GM23338 (cell line): ENCODE data around the gene GAL3ST2. TPM values are rescaled to one million over a fixed set of nuclear protein-coding genes. Genes with fewer than 3 reads are reported as not detected.

ENCODE experiments used
- ATAC-seq: fragments of 200-7000 bp; cut with Tn5 transposase; 3 replicates; pipeline ENCODE4 v1.9.1; 2020
- DNase-seq: peaks from one replicate; pipeline ENCODE4 v3.0.0-alpha.2; 2015; ENCODE audit warnings: low spot score
- H2AFZ ChIP-seq: fragments of 200-600 bp; sonication (generic); 2 replicates; pipeline ENCODE4 v1.8.0; 2016; ENCODE audit warnings: antibody characterized with exemption, mild to moderate bottlenecking, moderate library complexity
- H3F3A ChIP-seq: fragments of 200-600 bp; sonication (generic); replicated peaks from 2 replicates; pipeline ENCODE4 v1.8.0; 2017; ENCODE audit warnings: antibody characterized with exemption, mixed run types, low read depth
- H3K27ac ChIP-seq: fragments of 200-600 bp; sonication (generic); 2 replicates; pipeline ENCODE4 v1.6.1; 2016; ENCODE audit warnings: low read depth
- H3K27me3 ChIP-seq: fragments of 200-600 bp; sonication (generic); 2 replicates; pipeline ENCODE4 v1.8.0; 2016; ENCODE audit warnings: mild to moderate bottlenecking, mixed run types, moderate library complexity; ENCODE audit not compliant: insufficient read depth
- H3K36me3 ChIP-seq: fragments of 200-600 bp; sonication (generic); 2 replicates; pipeline ENCODE4 v1.8.0; 2016; ENCODE audit warnings: mild to moderate bottlenecking; ENCODE audit not compliant: insufficient read depth
- H3K4me1 ChIP-seq: fragments of 200-600 bp; sonication (generic); 2 replicates; pipeline ENCODE4 v1.8.0; 2016; ENCODE audit warnings: mild to moderate bottlenecking, moderate library complexity; ENCODE audit not compliant: insufficient read depth
- H3K4me2 ChIP-seq: fragments of 200-600 bp; sonication (generic); 2 replicates; pipeline ENCODE4 v1.7.1; 2017; ENCODE audit warnings: mixed run types
- H3K4me3 ChIP-seq: fragments of 200-600 bp; sonication (generic); 2 replicates; pipeline ENCODE4 v1.6.1; 2016; ENCODE audit warnings: mixed run types
- H3K79me2 ChIP-seq: fragments of 200-600 bp; sonication (generic); replicated peaks from 2 replicates; pipeline ENCODE4 v1.8.0; 2017; ENCODE audit warnings: mild to moderate bottlenecking; ENCODE audit not compliant: insufficient read depth
- H3K9me2 ChIP-seq: fragments of 200-600 bp; sonication (generic); 2 replicates; pipeline ENCODE4 v1.8.0; 2017; ENCODE audit not compliant: insufficient read depth
- H4K20me1 ChIP-seq: fragments of 200-600 bp; sonication (generic); replicated peaks from 2 replicates; pipeline ENCODE4 v1.8.0; 2017; ENCODE audit warnings: mild to moderate bottlenecking; ENCODE audit not compliant: insufficient read depth
- H3K27ac Mint-ChIP-seq: 2 replicates; pipeline ENCODE4 v1.8.0; 2020; ENCODE audit warnings: inconsistent platforms, mild to moderate bottlenecking, moderate library complexity, mixed read lengths
- H3K27me3 Mint-ChIP-seq: 3 replicates; pipeline ENCODE4 v1.8.0; 2022; ENCODE audit warnings: low read depth, mild to moderate bottlenecking, moderate library complexity, mixed read lengths, inconsistent platforms; ENCODE audit not compliant: insufficient read depth, poor library complexity
- H3K36me3 Mint-ChIP-seq: 3 replicates; pipeline ENCODE4 v1.8.0; 2021; ENCODE audit warnings: low read depth, mild to moderate bottlenecking, inconsistent platforms, moderate library complexity, mixed read lengths
- H3K4me1 Mint-ChIP-seq: 3 replicates; pipeline ENCODE4 v1.8.0; 2020; ENCODE audit warnings: mild to moderate bottlenecking, inconsistent platforms, mixed read lengths
- H3K4me3 Mint-ChIP-seq: 3 replicates; pipeline ENCODE4 v1.8.0; 2021; ENCODE audit warnings: moderate library complexity, mild to moderate bottlenecking, inconsistent platforms, mixed read lengths
- H3K9me3 Mint-ChIP-seq: 3 replicates; pipeline ENCODE4 v1.8.0; 2020; ENCODE audit warnings: moderate library complexity, mild to moderate bottlenecking, inconsistent platforms, mixed read lengths
- CTCF ChIP-seq, 2 experiments: fragments of 200-600 bp in 1 of 2; sonication (generic) in 1 of 2; conservative IDR thresholded peaks; 2 replicates each; pipeline versions ENCODE4 v1.5.1 to v1.6.1; 2016 to 2017; ENCODE audit warnings: antibody characterized with exemption in 2 of 2, low read depth in 2 of 2, mild to moderate bottlenecking in 2 of 2, moderate library complexity in 1 of 2
- NANOG ChIP-seq: IDR thresholded peaks from 2 replicates; pipeline ENCODE4 v1.6.1; 2016; ENCODE audit warnings: antibody characterized with exemption, borderline replicate concordance
- POLR2AphosphoS5 ChIP-seq: IDR thresholded peaks from 2 replicates; pipeline ENCODE4 v1.6.1; 2016; ENCODE audit warnings: antibody characterized with exemption, low read depth
- ZNF114 ChIP-seq: fragments of 250-450 bp; sonication (Bioruptor Pico); IDR thresholded peaks from 2 replicates; pipeline ENCODE4 v1.5.0; 2020; ENCODE audit warnings: mild to moderate bottlenecking, moderate library complexity
- ZNF331 ChIP-seq: fragments of 250-450 bp; sonication (Bioruptor Pico); IDR thresholded peaks from 2 replicates; pipeline ENCODE4 v1.5.0; 2020; ENCODE audit warnings: low read depth, mild to moderate bottlenecking, moderate library complexity
- ZNF462 ChIP-seq: fragments of 250-450 bp; sonication (Bioruptor Pico); IDR thresholded peaks from 2 replicates; pipeline ENCODE4 v1.5.0; 2020; ENCODE audit warnings: mild to moderate bottlenecking, moderate library complexity
- polyA plus RNA-seq: library from polyadenylated mRNA; unstranded; fragments of >200 nt; fragmentation: Nextera tagmentation; extraction: Ambion mirVana; gene quantifications from 2 replicates; pipeline ENCODE4 v1.2.1, GENCODE V29; 2016
- total RNA-seq: library from RNA; depleted of rRNA; stranded (reverse); fragments of >200 nt; shearing (Covaris generic); gene quantifications from 2 replicates; pipeline ENCODE4 v1.2.3, GENCODE V29; 2014

GAL3ST2 gene
- total and polyA plus RNA-seq, 2 experiments from 2014 or later = 0.19 to 0.24 TPM

DNA sequence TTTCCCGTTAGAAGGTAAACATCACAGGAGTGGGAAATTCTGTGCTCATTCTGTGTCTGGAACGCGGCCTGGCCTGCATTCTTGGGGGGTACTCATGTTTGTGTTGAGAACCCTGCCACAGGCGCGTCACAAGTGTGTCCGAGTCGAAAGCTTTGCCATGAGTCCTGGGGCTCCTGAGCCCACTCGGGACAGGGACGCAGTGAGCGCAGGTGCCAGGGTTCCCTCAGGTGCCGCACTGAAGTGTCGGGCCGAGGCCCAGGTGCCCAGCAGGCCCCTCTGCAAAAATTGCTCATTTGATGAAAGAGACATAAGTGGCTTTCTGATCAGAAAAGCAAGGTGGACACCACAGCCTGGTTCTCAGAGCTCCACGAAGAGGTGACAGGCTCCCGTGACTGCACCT lies 37.4 kb upstream of the GAL3ST2 start:
- TF ChIP-seq ZNF114 (CRISPR knock-in tag) (no peak), NANOG (no peak), CTCF (conservative IDR thresholded peaks at IDR 0.05; ENCODE audit: low read depth in 2 of 2) (no peak), ZNF462 (no peak), POLR2AphosphoS5 (no peak), ZNF331 (CRISPR knock-in tag) (no peak)
- no peak for DNase-seq

More for the DNA sequence above, 37.4 kb upstream of the GAL3ST2 start:
- Histone ChIP-seq H3K36me3 (no peaks in the 10 kb centered on the region), H3K4me1 (no peaks in the 10 kb centered on the region), H3K79me2 (no peaks in the 10 kb centered on the region), H3K27ac (no peak overlapping the region), H3K9me2 (no peaks in the 10 kb centered on the region; the same call in 1 of the 2 replicates), H2AFZ (no peak overlapping the region), H4K20me1 (no peaks in the 10 kb centered on the region), H3K4me3 (no peak overlapping the region), H3K27me3 (no peaks in the 10 kb centered on the region), H3K4me2 (no peak overlapping the region), H3F3A (0 out of 2 replicates have a peak, but pooled peaks cover 3% of the 10 kb centered on the region)
- no peak for ATAC-seq
- H3K27me3 Mint-ChIP-seq = peaks cover 7% of the 10 kb centered on the region
- H3K9me3 Mint-ChIP-seq = no peaks in the 10 kb centered on the region
- H3K36me3 Mint-ChIP-seq = no peaks in the 10 kb centered on the region; the same call in 2 of the 3 replicates
- no peak overlapping the region for H3K27ac Mint-ChIP-seq
- H3K4me1 Mint-ChIP-seq = no peaks in the 10 kb centered on the region
- no peak overlapping the region for H3K4me3 Mint-ChIP-seq
